HG02870 (cell line): ENCODE results near the gene CMTM7.
"Not testable (repeated sequence)": the region's sequence is repeated elsewhere in the genome, so short reads cannot be mapped to it uniquely, and the experiment has no call there.

ENCODE experiments used
- ATAC-seq: cut with Tn5 transposase; IDR thresholded peaks from one replicate; pipeline ENCODE4 v1.9.1; 2021; ENCODE audit warnings: mild to moderate bottlenecking, moderate library complexity; ENCODE audit not compliant: unreplicated experiment

The CMTM7 gene

DNA sequence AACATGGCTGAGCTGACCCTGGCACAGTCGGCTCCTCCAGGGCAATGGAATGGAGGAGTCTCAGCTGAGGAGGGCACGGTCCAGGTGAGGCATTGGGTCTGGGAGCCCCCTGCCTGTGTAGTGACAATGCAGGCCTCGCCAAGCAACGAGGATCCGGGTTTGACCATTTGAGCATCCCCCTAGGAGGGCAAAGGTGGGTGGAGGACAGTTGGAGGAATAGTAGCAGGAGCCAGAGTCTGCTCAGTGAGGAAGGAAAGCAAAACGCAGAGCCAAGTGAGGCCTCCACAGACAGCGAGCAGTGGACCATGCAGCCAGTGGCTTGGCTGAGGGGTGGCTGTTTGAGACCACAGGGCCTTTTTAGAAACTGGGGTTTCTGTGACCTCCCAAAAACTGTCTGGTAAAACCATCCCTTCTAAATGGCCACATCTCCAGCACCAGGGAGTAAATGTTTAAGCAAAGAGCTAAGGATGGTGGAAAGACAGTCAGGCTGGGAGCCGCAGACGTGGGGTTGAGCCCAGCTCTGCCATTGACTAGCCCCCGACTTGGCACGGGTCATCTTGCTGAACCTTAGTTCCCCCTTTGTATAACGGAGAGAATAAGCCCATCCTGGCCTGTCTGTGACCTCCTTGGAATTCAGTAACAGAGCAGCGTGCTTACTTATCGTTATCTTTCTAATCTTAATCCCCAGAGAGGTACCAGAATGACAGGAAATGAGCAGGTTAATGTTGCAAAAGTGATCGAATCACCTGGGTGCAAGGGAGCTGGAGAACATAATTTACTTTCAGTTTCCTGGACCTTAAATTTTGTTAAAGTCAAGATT lies 64.2 kb downstream of the CMTM7 start:
- ATAC-seq = no peak

DNA sequence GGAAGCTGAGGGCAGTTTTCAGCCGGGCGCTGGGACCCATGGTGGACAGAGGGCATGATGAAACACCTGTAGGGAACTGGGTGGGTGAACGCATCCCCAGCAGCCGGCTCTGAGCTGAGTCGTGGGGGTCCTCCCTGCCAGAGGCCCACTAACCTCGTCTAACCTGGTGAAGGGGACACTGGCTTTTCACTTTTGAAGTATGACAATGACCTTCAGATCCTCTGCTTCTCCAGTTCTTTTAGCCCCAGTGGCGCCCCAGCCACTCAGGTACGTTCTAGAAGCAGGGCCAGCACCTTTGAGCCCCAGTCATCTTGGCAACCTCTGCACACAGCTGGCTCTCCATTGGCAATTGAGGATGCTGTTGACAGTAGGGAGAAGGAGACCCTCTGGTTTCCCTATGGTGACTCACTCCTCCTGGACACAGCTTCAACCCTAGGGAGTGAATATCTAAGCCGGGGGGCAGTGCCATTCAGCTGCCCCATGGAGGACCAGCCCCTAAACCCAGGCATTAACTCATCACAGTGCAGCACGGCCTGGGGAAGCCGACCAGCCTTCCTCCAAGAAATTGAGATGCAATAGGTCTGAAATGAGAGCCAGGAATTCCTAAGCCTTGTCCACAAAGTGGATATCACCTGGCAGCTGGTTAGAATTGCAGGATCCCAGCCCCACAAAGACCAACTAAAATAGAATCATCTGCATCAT lies 64.9 kb downstream of the CMTM7 start:
- ATAC-seq = no peak

DNA sequence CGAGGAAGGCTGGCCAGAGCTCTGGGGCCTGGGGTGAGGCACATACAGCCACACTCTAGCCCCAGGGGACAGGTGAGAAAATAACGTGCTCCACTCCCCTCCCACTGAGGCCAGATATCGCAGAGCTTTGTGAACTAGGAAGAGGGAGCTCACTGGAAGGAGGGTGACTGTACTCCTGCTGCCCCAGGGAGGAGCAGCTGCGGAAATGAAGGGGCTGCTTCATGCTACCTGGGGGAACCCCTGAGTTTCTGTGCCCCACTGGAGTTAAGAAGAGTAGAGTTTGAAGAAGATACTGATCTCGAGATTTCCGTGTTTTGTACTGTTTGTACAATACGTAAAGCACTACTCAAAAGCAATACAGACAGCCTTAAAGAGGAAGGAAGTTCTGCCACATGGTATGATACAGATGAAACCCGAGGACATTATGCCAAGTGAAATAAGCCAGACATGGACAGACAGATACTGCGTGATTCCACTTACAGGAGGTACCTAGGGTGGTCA lies 66.4 kb downstream of the CMTM7 start:
- no peak for ATAC-seq

DNA sequence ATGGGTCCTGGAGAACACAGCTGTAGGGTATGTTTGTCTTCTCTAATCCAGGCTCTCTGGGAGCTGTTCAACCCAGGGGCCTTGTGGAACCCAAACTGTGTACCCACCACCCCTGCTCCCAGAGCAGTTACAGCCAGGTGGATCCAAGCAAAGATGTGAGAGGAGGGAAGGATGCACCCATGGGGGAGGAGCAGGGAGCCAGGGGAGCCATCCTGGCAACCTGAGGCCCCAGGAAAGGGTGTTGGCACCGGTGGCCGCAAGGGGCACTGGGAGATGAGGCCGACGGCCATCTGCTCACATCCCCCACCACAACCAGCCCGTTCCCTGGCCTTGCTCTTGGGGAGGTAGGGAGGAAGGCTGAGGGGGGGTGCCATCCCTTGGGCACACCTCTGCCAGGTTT lies 67.8 kb downstream of the CMTM7 start:
- no peak for ATAC-seq

DNA sequence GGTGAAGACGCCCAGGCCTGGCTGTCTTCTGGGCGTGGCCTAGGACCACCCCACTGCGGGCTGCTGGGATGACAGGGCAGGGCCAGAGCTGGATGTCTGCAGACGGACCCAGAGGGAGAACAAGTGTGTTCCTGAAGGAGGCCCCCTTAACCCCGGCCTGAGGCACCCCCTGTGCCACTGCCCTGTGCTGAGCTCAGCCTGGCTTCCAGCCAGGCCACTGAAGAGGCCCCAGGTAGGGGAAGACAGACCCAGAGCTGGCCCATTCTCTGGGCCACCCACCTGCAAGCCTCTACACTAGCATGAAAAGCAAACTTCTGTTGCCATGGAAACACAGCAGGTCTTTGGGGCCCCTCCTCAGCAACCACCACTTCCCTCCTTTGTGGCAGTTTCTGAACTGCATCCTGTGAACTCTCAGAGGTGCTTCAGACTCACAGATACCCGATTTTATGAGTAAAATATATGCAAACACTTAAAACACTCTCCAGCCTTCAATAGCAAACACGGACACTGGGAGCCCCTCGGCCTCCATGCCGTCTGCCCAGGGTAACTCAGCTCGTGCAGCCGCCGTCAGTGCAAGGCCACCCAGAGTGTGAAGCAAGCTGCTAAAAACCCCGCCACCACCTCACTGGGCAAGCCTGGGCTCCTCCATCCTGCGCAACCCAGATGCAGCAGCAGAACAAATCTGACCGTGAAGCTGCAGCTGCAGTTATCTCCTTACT lies 68.5 kb downstream of the CMTM7 start:
- ATAC-seq = peak; percentile 89

DNA sequence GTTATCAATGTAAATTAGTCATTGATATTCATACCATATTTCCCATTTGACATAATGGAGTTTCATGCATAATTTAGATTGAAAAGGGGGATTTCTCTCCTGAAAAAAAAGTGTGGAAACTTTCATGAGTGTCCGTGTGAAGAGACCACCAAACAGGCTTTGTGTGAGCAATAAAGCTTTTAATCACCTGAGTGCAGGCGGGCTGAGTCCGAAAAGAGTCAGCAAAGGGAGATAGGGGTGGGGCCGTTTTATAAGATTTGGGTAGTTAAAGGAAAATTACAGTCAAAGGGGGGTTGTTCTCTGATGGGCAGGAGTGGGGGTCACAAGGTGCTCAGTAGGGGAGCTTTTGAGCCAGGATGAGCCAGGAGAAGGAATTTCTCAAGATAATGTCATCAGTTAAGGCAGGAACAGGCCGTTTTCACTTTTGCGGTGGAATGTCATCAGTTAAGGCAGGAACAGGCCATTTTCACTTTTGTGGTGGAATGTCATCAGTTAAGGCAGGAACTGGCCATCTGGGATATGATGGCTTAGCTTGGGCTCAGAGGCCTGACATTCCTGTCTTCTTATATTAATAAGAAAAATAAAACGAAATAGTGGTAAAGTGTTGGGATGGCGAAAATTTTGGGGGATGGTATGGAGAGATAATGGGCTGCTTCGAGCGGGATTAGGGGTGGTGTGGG lies 69.3 kb downstream of the CMTM7 start:
- ATAC-seq = not testable (repeated sequence)

DNA sequence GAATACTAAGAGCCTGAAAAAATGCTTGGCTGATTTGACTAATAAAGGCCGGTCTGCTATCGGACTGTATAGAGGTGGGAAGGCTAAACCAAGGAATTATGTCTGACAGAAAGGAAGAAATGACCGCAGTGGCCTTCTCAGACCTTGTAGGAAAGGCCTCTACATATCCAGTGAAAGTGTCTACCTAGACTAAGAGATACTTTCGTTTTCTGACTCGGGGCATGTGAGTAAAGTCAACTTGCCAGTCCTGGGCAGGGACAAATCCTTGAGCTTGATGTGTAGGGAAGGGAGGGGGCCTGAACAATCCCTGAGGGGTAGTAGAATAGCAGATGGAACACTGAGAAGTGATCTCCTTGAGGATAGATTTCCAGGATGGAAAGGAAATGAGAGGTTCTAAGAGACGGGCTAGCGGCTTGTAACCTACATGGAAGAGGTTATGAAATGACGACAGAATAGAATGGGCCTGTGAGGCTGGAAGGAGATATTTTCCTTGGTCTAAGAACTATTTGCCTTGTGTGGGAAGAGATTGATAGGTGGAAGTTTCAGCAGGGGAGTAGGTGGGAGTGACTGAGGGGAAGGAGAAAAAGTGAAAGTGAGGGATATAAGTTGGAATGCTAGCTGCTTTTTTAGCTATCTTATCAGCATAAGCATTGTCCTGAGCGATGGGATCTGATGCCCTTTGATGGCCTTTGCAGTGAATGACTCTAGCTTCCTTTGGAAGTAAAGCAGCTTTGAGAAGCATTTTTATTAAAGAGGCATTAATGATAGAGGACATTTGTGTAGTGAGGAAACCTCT lies 70.7 kb downstream of the CMTM7 start:
- not testable (repeated sequence) for ATAC-seq

DNA sequence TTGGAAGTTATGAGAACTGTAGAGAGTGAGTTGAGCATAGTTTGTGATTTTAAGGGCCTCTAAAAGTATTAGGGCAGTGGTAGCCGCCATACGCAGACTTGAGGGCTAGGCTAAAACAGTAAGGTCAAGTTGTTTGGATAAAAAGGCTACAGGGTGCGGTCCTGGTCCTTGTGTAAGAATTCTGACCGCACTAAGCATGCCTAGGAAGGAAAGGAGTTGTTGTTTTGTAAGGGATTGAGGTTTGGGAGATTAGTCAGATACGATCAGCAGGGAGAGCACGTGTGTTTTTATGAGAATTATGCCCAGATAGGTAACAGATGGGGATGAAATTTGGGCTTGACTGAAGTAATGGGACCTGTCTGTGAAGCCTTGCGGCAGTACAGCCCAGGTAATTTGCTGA lies 71.8 kb downstream of the CMTM7 start:
- ATAC-seq = not testable (repeated sequence)

DNA sequence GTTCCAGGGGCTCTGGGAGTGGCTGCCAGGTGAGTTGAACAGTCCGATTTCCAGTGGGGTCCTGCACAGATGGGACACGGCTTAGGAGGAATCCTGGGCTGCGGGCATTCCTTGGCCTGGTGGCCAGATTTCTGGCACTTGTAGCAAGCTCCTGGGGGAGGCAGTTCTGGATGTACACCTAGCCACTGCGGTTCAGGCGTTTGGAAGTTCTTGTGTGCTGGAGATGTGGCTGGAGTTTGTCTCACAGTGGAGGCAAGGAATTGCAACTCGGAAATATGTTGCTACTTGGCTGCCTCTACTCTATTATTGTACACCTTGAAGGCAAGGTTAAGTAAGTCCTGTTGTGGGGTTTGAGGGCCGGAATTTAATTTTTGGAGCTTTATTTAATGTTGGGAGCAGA lies 73.1 kb downstream of the CMTM7 start:
- not testable (repeated sequence) for ATAC-seq

DNA sequence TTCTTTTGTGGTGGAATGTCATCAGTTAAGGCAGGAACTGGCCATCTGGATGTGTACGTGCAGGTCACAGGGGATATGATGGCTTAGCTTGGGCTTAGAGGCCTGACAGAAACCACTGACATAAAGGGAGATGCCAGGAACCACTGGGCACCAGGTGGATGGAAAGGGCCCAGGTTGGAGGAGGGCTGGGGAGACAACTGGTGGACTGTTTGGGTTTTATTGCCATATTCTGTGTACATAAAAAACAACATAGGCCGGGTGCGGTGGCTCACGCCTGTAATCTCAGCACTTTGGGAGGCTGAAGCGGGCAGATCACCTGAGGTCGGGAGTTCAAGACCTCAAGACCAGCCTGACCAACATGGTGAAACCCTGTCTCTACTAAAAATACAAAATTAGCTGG lies 75.2 kb downstream of the CMTM7 start:
- not testable (repeated sequence) for ATAC-seq

DNA sequence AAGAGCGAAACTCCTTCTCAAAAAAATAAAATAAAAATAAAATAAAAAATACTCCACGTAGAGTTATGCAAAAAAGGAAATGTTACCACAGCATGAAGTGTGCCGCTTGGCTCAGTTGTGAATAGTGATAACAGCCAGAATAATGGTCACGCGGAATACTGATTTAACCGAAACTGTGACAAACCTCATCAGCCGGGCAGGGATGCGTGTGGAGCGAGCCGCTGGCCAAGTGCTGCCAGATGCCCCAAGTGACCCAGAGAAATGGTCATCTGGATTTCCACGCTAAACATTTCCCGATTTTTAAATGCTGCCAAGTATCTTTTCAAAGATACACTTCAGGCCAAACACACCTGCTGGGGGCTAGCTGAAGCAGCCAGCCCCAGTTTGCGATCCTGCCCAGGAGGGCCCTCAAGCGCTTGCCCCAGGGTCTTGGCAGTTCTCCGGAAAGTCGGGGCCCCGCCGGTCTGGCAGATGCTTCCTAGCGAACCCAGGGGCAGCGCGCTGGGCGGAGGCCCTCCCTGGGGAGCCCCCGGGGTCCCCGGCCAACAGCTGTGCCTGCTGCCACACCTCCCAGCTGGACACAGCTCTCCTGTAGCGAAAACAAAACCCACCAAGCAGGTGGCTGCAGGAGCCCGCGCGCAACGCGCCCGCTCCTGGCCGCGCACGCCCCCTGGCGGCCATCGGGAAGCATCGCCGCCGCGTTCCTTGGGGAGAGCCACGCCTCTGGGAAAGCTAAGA lies 75.8 kb downstream of the CMTM7 start:
- peak; percentile 60 for ATAC-seq

DNA sequence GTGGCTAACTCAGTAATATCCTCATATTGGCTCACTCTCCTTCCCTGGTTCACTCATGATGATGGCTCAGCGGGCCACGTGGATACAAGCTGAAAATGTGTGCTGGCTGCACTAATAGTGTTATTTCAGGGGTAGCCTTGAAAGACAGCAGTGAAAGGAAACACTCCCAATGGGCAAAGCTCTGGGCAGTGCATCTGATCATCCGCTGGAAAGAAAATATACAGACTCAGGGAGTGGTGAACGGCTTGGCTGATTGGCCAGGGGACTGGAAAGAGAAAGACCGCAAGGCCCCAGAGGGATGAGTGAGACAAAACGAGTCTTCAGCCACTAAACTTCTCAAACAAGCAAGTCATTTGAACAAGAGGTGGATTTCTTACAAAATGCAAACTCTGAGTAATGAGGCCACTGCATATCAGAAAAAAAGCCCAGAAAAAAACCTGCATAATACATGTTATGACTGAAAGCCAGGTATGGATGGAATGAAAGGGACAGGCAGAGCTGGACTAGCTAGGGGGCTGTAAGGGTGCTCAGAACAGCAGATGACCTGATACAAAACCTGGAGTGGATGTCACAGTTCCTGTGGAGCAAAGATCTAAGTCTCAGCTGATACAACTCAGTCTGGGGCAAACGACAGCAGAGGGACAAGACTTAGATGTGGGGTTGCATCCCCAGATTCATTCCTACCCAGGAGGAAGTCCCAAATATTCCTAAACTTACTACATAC lies 77.7 kb downstream of the CMTM7 start:
- ATAC-seq = peak; percentile 18

DNA sequence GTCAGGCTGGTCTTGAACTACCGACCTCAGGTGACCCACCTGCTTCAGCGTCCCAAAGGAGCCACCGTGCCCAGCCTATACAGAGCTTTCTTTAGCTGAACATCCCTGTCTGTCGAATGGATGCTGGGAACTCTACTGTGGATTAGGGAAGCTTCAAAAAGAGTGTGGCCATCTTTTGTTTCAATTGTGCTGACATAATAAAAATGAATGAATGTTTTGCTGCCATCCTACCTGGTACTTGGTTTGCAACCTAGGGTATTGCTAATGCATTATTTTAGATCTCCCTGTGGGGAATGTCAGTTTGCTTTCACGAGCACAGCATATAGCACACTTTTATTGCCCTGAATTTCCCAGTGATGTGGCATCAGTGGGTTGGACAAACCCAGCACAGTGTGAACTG lies 78.7 kb downstream of the CMTM7 start:
- ATAC-seq = no peak

DNA sequence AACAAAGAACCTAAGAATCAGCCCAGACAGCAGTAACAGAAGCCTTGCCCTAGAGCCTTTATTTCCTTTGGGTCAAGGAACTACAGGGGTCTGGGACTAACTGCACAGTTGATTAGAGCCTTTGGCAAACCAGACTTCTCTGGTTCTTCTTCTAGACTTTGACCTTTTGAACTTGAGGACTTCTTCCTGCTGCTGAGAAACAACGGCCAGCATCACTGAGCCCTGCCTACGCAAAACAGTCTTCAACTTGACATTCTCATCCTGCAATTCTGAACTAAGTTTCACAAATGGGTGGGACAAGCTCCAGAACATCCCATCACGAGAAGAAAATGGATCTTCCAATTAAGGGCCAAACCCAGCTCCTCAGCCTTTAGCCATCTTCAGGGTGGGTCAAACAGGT lies 79.6 kb downstream of the CMTM7 start:
- no peak for ATAC-seq

DNA sequence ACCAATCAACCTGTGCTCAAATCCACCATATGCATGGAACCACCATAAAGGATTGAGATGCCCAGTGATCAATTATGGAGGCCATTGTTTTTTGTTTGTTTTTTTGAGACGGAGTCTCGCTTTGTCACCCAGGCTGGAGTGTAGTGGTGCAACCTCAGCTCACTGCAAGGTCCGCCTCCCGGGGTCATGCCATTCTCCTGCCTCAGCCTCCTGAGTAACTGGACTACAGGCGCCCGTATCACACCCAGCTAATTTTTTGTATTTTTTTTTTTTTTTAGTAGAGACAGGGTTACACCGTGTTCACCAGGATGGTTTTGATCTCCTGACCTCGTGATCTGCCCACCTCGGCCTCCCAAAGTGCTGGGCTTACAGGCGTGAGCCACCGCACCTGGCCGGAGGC lies 80.5 kb downstream of the CMTM7 start:
- ATAC-seq = not testable (repeated sequence)

DNA sequence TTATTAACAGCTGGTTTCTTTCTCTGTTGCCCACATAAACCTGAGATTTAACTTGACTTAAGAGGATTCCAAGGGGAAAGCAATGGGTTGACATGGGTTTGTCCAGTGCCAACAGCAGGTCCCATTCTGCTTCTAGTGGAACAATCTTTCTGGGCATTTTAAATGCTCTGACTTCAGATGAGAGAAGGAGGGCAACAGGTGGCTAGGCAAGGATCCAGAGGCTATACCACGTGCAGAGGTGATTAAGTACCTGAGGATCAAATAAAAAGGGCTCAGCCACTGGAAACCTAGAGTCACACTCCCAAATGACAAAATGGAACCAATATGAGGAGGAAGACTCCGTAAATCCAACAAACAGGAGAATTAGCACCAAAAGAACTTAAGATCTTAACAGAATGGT lies 82.5 kb downstream of the CMTM7 start:
- no peak for ATAC-seq

DNA sequence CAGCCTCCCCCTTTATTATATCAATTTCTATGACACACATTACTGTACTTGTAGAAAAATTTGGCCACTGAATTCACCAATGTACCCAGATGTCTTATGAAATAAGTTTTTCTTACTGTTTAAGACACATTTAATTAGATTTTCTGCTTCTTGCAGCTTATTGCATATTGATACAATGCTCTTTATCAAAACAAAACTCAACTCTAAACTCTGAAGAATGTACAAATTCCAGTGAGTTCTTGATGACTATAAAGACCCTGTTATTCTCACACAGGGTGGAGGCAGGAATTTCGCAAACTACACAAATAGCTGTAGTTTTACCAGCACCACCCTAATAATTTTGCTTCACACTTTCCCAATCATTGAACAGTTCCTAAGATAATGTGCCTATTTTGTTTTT lies 89.0 kb downstream of the CMTM7 start:
- no peak for ATAC-seq

DNA sequence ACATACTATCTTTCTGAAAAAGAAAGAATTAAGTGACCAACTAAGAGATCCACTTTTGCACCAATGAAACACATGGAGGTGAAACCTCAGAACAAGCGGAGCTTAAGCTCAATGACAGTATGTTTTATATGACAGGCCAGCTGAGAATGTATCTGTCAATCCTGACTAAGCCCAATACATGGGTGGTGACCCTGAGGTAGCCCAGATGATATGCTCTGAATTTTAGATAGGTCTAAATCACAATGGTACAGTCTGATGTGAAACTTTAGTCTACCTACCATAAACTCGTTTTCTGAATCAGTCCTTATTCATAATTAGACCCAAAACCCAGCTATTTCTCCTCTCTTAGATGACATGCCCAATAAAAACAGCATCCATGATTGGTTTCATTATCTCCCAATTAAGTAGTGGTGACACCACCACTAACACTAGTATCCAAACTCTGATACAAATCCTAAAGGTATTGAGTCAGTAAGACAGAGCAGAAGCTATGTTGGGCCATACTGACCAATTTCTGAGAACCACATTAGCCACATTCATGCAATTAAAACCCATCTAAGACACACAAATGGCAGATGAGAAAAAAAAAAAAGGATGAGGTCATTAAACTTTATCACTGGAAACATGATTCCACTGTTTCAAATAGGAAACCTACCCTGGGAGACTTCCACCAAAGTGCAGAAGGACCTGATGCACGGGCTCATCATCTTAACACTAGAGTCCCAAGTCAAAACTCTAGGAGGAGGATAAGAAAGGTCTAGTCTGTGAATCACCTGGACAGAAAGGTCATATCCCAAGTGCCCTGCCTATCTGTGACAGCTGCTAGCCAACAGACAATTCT lies 90.4 kb downstream of the CMTM7 start:
- ATAC-seq = no peak
